Hepatocyte (in vitro differentiated cells): ENCODE measurements around the gene DNAJC1.

Experiments used
- EZH2 ChIP-seq: fragments of 200-600 bp; sonication (generic); IDR thresholded peaks from 2 replicates; pipeline ENCODE4 v1.6.1; 2016; ENCODE audit warnings: antibody characterized with exemption, mild to moderate bottlenecking, borderline replicate concordance
- TF ChIP-seq, protein P1 (sequence below): fragments of 200-600 bp; sonication (generic); IDR thresholded peaks from 2 replicates; pipeline ENCODE4 v1.5.1; 2016; ENCODE audit warnings: antibody characterized with exemption, mild to moderate bottlenecking; ENCODE audit not compliant: poor library complexity

DNA sequence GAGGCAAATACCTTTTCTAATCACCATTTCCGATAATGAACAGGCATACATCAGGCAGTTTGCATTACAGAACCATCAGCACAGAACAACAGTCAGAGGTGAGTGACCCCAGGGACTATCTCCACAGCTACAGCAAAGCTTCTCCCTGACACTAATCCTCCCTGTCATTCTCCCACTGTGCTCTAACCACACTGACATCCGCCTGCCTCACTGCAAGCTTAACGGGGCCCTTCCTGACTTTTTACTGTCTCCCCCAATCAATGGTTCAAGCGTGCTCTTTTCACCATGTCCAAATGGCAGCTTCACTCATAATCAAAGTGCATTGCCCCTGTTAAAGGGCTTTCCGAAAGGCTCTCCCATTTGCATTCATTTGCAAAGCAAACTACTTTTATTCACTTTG, 196.3 kb downstream of the DNAJC1 start:
- TF ChIP-seq, protein P1, sequence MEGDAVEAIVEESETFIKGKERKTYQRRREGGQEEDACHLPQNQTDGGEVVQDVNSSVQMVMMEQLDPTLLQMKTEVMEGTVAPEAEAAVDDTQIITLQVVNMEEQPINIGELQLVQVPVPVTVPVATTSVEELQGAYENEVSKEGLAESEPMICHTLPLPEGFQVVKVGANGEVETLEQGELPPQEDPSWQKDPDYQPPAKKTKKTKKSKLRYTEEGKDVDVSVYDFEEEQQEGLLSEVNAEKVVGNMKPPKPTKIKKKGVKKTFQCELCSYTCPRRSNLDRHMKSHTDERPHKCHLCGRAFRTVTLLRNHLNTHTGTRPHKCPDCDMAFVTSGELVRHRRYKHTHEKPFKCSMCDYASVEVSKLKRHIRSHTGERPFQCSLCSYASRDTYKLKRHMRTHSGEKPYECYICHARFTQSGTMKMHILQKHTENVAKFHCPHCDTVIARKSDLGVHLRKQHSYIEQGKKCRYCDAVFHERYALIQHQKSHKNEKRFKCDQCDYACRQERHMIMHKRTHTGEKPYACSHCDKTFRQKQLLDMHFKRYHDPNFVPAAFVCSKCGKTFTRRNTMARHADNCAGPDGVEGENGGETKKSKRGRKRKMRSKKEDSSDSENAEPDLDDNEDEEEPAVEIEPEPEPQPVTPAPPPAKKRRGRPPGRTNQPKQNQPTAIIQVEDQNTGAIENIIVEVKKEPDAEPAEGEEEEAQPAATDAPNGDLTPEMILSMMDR: no peak
- TF ChIP-seq EZH2: no peak
